ENCODE data around the gene MIDN. TPM values are rescaled to one million over a fixed set of nuclear protein-coding genes. Genes with fewer than 3 reads are reported as not detected.

MIDN gene
- total and polyA plus RNA-seq, 2 of the 4 experiments (the other 2 are of a cell fraction): 2.5 to 26.0 TPM

- Histone ChIP-seq H4K5ac (ENCODE audit: low read depth, low read length) (no peak overlapping the region), H3K18ac (ENCODE audit: low read depth, low read length) (no peak overlapping the region), H3K27ac (ENCODE audit: insufficient read depth, low read length) (peak overlapping the region; percentile 93), H2AK5ac (ENCODE audit: low read depth, low read length) (peak overlapping the region; percentile 97), H3K27me3 (ENCODE audit: control insufficient read depth, insufficient read depth, low read length) (no peaks in the 10 kb centered on the region), H3K9ac (ENCODE audit: low read depth, low read length) (no peak overlapping the region), H3K23ac (ENCODE audit: low read depth, low read length) (peak overlapping the region; percentile 65; the same call in 1 of the 2 replicates), H3K4me1 (ENCODE audit: control insufficient read depth, insufficient read depth, low read length) (peaks cover 46% of the 10 kb centered on the region), H2AK9ac (replicated peaks; ENCODE audit: low read depth, low read length, poor library complexity) (peak overlapping the region; percentile 99), H3K56ac (ENCODE audit: extremely low read depth, insufficient read depth, low read length) (no peak overlapping the region), H3K4ac (ENCODE audit: low read depth, low read length) (peak overlapping the region; percentile 97), H4K91ac (ENCODE audit: insufficient read depth, low read depth, low read length) (peak overlapping the region; percentile 95), H3K9me3 (ENCODE audit: control insufficient read depth, insufficient read depth, low read length) (no peaks in the 10 kb centered on the region), H3K36me3 (ENCODE audit: control insufficient read depth, insufficient read depth, low read length) (peaks cover 6% of the 10 kb centered on the region; the same call in 1 of the 2 replicates), H2BK15ac (ENCODE audit: low read depth, low read length) (0 out of 3 replicates have a peak overlapping the region, but pooled peaks have one; percentile 36), H4K8ac (ENCODE audit: low read depth in 2 of 2, low read length in 2 of 2) (peak overlapping the region in 1 of 2 experiments; percentile 56; a peak in 1 of 4 replicates), H2BK120ac (ENCODE audit: low read depth, low read length) (peak overlapping the region; percentile 93), H2BK5ac (ENCODE audit: low read depth, low read length, poor library complexity, severe bottlenecking) (peak overlapping the region; percentile 92), H2BK20ac (ENCODE audit: low read depth, low read length) (peak overlapping the region; percentile 72), H3K4me3 (ENCODE audit: insufficient read depth, low read depth, low read length) (no peak overlapping the region), H3K79me1 (ENCODE audit: low read depth in 1 of 2, low read length in 2 of 2) (peaks cover 5 to 56% of the 10 kb centered on the region in 2 experiments; a peak in 2 of 4 replicates), H2AFZ (replicated peaks; ENCODE audit: low read length, poor library complexity) (peak overlapping the region; percentile 73), H4K20me1 (ENCODE audit: insufficient read depth, low read length) (peaks cover 31% of the 10 kb centered on the region), H3K14ac (replicated peaks; ENCODE audit: low read depth, low read length) (no peak overlapping the region), H3K4me2 (ENCODE audit: low read depth, low read length) (no peak overlapping the region; the same call in 1 of the 2 replicates), H3K9me1 (ENCODE audit: insufficient read depth, low read length) (peaks cover 11% of the 10 kb centered on the region)
- 60% methylated on average over 1 of the region's 5 CpGs; no CpG with 5 or more reads in 1 of the 2 experiments for WGBS, 2 experiments (ENCODE audit: extremely low coverage in 2 of 2, insufficient read length in 1 of 2)
- DNase-seq: no peak
- POLR2A ChIA-PET (ENCODE audit: unreplicated experiment): no interaction called here
- no peak for TF ChIP-seq USF2 (IDR thresholded peaks at IDR 0.05; ENCODE audit: low read depth, low read length)
- TF ChIP-seq MAFK (IDR thresholded peaks at IDR 0.05; ENCODE audit: low read depth, low read length): no peak
- no peak for TF ChIP-seq CHD1 (IDR thresholded peaks at IDR 0.05; ENCODE audit: low read depth, low read length)
- TF ChIP-seq MXI1 (IDR thresholded peaks at IDR 0.05; ENCODE audit: borderline replicate concordance, low read depth, low read length): no peak
- TF ChIP-seq CEBPB (IDR thresholded peaks at IDR 0.05; ENCODE audit: low read depth, low read length): no peak
- TF ChIP-seq POLR2A (IDR thresholded peaks at IDR 0.05; ENCODE audit: low read depth, low read length): no peak
- TF ChIP-seq MAZ (IDR thresholded peaks at IDR 0.05; ENCODE audit: borderline replicate concordance, low read depth, low read length): no peak
- TF ChIP-seq RCOR1 (IDR thresholded peaks at IDR 0.05; ENCODE audit: insufficient replicate concordance, low read length): no peak
- TF ChIP-seq RFX5 (IDR thresholded peaks at IDR 0.05; ENCODE audit: low read depth, low read length): no peak
- TF ChIP-seq RAD21 (IDR thresholded peaks at IDR 0.05; ENCODE audit: low read length): no peak
- TF ChIP-seq ELK1 (IDR thresholded peaks at IDR 0.05; ENCODE audit: borderline replicate concordance, low read depth, low read length): no peak
- no peak for TF ChIP-seq FOS (IDR thresholded peaks at IDR 0.05; ENCODE audit: low read depth, low read length)
- no peak for TF ChIP-seq CTCF (conservative IDR thresholded peaks at IDR 0.05; ENCODE audit: low read depth, low read length)
- no peak for TF ChIP-seq NFE2L2 (IDR thresholded peaks at IDR 0.05; ENCODE audit: low read depth, low read length)
- TF ChIP-seq SMC3 (IDR thresholded peaks at IDR 0.05; ENCODE audit: low read depth, low read length): no peak
- TF ChIP-seq BHLHE40 (IDR thresholded peaks at IDR 0.05; ENCODE audit: low read depth, low read length): no peak
- CTCF ChIA-PET: interaction anchor here (1.0 kb wide), 1 partner anchor 19 kb away, joined by 8 read pairs; no protein-coding TSS in a partner anchor
- in situ Hi-C loops (cut with MboI; ENCODE audit: low sequenced_read_pairs) (no loop called here), intact Hi-C loops (cut with micrococcal nuclease) (no loop called here), dilution Hi-C loops (cut with HindIII; ENCODE audit: low sequenced_read_pairs, unreplicated experiment) (no loop called here)
- ATAC-seq (ENCODE audit: low read depth): no peak
- no TSS peak for BruUV-seq (replicated peaks)
Observed at GRCh38 chr19:1263188-1263587, 14.8 kb downstream of the MIDN start.
